Measurements from ENCODE around the gene NHLRC3.

Gene NHLRC3

GRCh38 chr13:39016087-39016486, 22.2 kb upstream of the NHLRC3 start:
- H3K4me3 ChIP-seq, result no peak overlapping the region
- no peak overlapping the region for H3K27ac ChIP-seq
- no peak for TF ChIP-seq CTCF (IDR thresholded peaks at IDR 0.05)
- no peak for DNase-seq (ENCODE audit: low spot score)

GRCh38 chr13:39016787-39017186, 21.5 kb upstream of the NHLRC3 start:
- no peak overlapping the region for H3K4me3 ChIP-seq
- no peak for TF ChIP-seq CTCF (IDR thresholded peaks at IDR 0.05)
- H3K27ac ChIP-seq, result no peak overlapping the region
- no peak for DNase-seq (ENCODE audit: low spot score)

GRCh38 chr13:39020853-39021462, 17.3 kb upstream of the NHLRC3 start:
- no peak for DNase-seq (ENCODE audit: low spot score)
- no peak for TF ChIP-seq CTCF (IDR thresholded peaks at IDR 0.05)
- Histone ChIP-seq H3K27ac (no peak overlapping the region), H3K4me3 (no peak overlapping the region)

GRCh38 chr13:39023316-39023715, 14.9 kb upstream of the NHLRC3 start:
- Histone ChIP-seq H3K4me3 (no peak overlapping the region), H3K27ac (no peak overlapping the region)
- no peak for DNase-seq (ENCODE audit: low spot score)
- TF ChIP-seq CTCF (IDR thresholded peaks at IDR 0.05), result no peak

GRCh38 chr13:39023761-39024160, 14.5 kb upstream of the NHLRC3 start:
- no peak for TF ChIP-seq CTCF (IDR thresholded peaks at IDR 0.05)
- DNase-seq (ENCODE audit: low spot score), result no peak
- no peak overlapping the region for H3K27ac ChIP-seq
- no peak overlapping the region for H3K4me3 ChIP-seq

GRCh38 chr13:39025433-39025839, 12.8 kb upstream of the NHLRC3 start:
- DNase-seq (ENCODE audit: low spot score), result no peak

More at GRCh38 chr13:39025433-39025839, 12.8 kb upstream of the NHLRC3 start:
- Histone ChIP-seq H3K4me3 (no peak overlapping the region), H3K27ac (no peak overlapping the region)
- no peak for TF ChIP-seq CTCF (IDR thresholded peaks at IDR 0.05)
